HG02642 (cell line): ENCODE results near the gene C2CD3.

Experiments
- ATAC-seq: cut with Tn5 transposase; IDR thresholded peaks from one replicate; pipeline ENCODE4 v1.9.1; 2021; ENCODE audit warnings: mild to moderate bottlenecking; ENCODE audit not compliant: unreplicated experiment, poor library complexity

Gene C2CD3

DNA sequence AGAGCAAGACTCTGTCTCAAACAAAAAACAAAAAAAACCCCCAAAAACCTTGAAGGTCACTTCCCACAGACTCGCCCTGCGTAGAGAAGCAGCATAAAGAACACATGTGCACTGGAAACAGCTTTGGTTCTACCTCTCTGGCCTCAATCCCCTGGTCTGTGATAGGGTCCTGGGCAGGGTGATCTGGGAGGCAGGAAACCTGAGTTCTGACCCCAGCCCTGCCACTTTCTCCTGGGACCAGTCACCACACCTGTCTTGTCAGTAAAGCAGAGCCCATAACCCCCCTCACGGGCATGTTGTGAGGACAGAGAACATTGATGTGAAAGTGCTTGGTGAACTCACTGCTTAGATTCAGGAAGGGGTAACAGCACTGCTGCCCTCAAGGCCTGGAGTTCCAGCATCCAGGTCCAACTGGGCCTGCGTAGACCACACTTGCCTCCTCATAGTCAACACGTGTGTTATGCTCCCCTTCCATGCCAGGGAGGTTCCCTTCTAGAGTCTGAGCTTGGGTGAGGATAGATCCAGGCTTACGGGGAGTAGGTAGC lies 199.6 kb downstream of the C2CD3 start:
- ATAC-seq = no peak

DNA sequence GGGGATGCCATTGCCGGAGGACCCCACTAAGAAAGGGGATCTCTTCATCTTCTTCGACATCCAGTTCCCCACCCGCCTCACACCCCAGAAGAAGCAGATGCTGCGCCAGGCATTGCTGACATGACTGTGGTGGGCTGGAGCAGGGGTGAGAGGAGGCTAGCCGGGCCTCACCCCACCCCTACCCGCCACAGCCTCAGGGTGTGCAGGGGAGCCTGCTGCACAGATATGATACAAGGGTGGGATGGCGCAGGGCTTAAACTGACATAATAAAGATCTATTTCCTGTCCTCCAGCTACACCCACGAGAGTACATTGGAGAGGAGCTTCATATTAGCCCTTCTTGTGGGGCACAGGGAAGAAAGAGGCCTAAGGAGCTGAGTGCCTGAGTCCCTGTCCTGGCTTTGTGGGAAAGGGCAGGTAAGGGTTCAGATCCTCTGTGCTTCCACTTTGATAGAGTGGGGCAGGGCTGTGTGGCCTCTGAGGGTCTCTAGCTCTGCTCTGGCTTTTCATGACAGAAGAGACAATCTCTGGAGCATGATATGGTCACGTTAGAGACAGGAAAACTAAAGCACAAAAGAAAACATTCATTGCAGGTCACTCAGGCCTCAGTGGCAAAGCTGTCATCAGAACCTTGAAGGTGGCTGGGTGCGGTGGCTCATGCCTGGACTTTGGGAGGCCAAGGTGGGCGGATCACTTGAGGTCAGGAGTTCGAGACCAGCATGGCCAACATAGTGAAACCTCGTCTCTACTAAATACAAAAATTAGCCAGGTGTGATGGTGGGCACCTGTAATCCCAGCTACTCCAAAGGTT lies 200.6 kb downstream of the C2CD3 start:
- ATAC-seq = no peak

DNA sequence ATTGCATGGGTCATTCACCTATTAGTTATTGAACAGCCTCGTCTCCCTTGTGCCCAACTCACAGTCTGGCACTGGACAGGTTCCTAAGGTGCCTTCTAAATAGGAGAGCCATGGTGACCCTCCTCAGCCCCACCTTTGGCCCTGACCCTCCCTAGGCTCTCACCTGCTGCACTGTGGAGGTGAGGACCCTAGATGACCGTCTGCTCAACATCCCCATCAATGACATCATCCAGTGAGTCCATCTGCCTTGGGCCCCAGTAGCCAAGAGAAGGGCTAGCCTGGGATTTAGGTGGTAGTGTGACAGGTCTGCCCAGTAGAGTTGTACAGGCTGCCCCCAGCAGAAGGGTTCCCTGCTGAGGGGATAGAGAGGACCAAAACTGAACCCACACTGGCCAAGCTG lies 201.7 kb downstream of the C2CD3 start:
- no peak for ATAC-seq

DNA sequence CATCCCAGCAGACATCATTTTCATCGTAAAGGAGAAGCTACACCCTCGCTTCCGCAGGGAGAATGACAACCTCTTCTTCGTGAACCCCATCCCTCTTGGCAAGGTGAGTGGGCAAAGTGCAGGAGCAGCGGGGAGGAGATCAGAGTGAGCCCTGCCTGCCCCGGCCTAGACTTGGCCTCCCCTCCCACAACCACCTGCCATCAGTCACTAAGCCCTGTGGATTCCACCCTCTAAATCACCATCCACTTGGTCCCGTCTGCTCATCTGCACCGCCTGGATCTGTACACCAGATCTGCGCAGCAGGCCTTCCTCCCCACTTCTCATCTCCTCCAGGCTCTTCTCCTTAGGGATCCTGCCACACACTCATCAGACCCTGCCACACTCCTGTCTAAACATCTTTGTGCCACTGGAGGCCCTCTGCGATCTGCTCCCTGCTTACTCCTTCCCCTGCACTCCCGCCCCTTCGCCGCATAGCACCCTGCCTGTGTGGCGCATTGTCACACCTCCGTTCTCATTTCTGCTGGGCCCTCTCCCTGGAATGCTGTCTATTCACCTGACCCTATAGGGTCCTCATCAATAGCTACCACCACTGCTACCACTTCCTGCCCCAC lies 202.3 kb downstream of the C2CD3 start:
- no peak for ATAC-seq

DNA sequence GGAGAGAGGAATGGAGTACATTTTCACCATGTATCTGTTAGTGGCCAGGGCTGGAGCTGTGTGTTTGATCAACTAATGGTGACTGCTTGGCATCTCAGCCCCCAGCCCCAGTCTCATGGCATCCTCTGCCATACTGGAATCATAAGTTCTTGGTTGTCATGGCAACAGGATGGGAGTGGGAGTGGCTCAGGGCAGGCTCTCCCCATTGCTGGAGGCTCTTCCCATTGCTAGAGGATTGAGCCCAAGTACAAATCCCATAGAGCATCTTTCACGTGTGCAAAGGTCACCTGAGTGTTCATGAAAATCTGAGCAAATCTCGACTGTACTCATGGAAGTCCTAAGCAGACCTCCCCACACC lies 205.1 kb downstream of the C2CD3 start:
- ATAC-seq = no peak

DNA sequence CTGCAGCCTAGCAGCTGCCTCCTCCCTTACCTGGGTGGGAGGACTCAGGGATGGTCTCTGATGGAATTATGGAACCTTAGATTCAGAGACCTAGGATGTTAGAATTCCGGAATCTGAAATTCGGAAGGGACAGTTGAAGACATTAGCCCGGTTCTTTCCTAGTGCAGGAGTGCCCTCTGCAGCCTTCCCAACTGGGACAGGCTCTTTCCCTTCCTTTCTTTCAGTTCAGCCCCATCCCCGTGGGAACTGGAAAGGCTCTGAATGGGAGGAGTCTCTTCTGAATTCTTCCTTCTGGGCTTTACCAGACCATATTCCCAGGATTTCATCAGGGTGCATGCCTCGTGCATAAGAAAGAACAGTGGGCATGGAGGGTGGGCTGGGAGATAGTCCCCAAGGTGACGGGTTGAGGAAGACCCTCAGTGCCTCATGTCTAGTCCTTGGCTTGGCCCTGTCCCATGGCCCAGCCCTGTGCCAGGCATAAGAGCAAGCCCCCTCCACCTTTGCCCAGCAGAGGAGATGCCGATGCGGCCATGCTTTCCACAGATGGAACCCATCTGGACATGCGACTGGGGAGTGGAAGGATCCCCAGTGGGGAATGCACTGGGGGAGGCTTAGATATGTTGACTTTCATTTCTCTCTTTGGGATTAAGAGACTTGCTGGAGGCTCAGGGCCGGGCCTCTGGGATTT lies 205.6 kb downstream of the C2CD3 start:
- no peak for ATAC-seq

GRCh38 chr11:73963861-73964260 lies 206.9 kb downstream of the C2CD3 start:
- ATAC-seq = no peak
